ENCODE measurements around the gene MROH7.

MROH7 gene

DNA sequence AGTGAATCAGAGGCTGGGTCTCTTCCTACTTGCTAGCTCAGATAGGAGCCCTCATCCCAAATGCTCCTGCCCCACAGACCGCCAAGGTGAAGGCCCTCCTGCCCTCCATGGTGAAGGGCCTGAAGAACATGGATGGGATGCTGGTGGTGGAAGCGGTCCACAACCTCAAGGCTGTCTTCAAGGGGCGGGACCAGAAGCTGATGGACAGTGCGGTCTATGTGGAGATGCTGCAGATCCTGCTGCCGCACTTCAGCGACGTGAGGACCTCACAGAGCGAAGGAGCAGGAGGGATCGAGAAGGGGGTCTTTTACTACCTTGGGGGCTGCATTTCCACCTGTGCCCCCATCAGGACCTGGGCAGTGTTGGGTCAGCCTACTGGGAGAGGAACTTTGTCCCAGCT, 59.5 kb downstream of the MROH7 start:
- DNase-seq = no peak

DNA sequence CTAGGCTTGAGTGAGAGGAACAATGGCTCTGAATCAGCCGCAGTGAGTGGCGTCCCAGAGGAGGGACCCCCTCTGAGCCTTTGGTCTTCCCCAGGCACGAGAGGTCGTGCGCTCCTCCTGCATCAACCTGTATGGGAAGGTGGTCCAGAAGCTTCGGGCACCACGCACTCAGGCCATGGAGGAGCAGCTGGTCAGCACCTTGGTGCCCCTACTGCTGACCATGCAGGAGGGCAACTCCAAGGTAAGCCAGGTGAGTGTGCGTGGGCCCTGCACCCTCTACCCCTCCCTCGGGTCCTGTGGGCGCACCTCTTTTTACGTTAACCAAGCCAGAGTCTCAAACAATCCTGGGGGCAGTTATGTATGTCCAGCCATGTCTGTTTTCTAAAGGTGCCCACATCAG, 60.4 kb downstream of the MROH7 start:
- DNase-seq = no peak

DNA sequence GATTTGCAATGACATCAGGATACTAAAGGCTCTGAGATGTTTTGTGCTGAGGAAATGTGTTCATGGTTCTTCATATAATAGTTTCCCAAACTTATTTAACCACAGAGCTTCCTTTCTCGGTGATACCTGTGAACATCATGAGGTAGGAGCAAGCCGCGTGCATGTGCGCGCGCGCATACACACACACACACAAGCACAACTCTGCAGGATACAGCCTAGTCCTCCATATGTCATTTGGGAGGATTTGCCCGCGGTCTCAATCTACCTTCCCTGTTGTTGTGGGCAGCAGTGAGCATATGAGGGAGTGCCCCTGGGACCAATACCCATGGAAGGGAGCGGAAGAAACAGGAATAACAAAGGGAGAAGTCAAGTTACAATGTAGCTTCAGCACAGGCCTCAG, 61.9 kb downstream of the MROH7 start:
- no peak for DNase-seq

DNA sequence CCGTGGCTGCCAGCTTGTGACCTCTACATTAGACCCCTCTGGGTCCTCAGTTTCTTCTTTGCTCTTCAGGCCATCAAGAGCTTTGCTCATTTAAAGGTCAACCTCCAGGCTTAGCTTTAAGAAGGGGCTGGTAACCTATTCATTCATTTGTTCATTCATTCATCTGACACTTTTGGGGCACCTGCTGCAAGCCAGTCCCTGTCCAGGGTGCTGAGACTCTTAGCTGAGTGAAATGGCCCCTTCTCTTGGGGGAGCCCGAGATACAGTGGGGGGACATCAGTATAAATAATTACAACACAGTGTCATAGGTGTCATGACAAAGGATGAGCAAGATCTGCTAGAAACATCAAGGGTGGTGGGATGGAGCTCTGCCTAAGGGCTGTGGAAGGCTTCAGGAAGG, 63.6 kb downstream of the MROH7 start:
- DNase-seq = no peak

DNA sequence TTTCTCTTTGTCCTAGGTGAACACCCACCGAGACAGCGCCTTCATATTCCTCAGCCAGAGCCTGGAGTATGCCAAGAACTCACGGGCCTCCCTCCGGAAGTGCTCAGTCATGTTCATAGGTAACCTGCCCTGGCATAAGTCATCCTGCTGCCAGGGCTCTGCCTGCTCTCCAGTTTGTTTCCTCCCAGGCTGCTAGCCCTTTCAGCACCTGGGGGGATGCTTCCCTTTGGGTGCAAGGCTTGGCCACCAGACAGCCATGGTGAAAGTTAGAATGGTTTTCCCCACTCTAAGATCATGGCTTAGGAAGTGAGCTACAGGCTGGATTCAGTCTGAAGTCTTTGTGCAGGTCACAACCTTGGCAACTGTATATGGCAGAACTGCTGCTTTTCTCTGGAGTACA, 64.8 kb downstream of the MROH7 start:
- no peak for DNase-seq

DNA sequence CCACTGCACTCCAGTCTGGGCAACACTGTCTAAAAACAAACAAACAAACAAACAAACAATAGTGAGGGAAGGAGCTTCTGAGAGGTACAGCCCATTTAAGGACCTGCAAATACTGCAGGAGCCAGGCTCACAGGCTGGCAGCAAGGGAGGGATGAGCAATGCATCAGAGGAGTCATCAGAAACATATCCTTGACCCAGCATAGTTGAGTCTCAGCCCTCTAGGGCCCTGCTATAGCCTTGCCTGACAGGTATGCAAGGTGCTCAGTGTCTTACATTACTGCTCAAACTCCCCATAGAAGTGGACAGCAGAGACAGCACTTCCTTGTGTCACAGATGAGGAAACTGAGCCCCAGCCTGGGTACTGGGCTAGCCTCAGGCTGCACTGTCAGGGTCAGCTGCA, 66.8 kb downstream of the MROH7 start:
- no peak for DNase-seq

DNA sequence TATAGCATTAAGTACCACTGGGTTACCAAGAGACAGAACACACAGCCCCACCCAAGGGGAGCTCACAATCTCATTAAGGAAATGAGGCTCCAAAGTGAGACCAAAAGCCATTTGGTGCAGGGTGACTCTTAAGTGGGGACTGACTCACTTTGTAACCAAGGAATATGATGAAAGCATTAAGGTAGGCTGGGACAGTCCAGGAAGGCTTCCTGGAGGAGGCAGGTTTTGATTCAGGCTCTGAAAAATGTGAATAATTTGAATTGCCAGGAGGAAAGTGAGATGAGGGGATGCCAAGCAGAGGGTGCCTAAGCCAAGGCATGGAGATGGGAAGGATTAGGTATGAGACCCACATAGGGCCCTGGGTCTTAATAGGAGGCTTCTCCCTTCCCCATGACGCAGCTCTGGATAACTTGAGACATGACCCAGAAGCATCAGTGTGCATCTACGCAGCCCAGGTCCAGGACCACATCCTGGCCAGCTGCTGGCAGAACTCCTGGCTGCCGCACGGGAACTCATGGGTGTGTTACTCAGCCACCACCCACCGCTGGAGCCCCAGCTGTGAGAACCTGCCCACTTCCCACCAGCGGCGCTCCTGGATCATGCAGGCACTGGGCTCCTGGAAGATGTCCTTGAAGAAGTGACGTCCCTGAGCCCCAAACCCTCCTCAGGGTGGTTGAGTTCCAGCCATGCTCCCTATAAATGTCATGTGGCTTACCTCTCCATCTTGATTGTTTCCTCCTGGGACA, 68.1 kb downstream of the MROH7 start:
- DNase-seq = no peak

DNA sequence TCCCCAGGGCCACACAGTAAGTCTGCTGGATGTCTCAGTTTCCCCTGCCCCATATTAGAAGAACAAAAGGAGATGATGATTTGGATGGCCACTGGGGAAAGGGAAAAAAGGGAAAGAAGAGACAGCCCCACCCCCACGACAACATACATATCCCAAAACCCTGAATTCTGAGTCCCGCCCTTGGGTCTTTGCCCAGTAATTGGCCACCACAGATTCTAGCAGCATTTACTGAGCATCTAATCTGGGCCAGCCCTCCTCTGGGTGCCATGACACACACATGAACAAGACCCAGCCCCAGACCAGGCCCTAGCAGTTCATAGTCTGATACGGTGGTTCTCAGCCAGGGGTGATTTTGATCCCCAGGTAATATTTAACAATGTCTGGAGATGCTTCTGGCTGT, 68.8 kb downstream of the MROH7 start:
- DNase-seq = no peak

DNA sequence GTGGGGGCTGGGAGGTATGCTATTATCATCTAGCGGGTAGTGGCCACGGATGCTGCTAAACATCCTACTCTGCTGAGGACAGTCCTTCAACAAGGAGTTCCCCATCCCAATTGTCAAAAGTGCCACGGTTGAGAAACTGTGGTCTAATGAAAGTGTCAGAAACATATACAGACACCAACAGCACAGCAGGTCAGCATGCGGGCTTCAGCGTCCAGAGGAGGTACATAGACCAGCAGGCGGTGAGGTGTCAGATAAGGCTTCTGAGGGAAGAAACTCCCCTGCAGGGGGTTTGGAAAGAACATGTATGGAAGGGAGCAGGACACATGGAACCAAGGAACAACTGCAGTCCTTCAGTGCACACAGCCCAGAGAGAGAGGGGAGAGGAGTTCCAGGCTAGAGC, 69.3 kb downstream of the MROH7 start:
- no peak for DNase-seq

DNA sequence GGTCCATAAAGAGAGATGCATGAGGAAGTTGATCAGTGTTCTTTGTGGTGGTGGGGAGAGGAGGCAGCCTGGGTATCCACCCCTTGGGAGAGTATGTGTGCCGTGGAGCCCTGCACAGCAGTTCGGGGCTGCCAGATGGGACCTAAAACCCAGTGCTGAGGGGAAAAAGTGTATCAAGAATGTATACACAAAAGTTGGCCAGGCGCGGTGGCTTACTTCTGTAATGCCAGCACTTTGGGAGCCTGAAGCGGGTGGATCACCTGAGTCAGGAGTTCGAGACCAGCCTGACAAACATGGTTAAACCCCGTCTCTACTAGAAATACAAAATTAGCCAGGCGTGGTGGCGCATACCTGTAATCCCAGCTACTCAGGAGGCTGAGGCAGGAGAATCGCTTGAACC, 70.0 kb downstream of the MROH7 start:
- no peak for DNase-seq

DNA sequence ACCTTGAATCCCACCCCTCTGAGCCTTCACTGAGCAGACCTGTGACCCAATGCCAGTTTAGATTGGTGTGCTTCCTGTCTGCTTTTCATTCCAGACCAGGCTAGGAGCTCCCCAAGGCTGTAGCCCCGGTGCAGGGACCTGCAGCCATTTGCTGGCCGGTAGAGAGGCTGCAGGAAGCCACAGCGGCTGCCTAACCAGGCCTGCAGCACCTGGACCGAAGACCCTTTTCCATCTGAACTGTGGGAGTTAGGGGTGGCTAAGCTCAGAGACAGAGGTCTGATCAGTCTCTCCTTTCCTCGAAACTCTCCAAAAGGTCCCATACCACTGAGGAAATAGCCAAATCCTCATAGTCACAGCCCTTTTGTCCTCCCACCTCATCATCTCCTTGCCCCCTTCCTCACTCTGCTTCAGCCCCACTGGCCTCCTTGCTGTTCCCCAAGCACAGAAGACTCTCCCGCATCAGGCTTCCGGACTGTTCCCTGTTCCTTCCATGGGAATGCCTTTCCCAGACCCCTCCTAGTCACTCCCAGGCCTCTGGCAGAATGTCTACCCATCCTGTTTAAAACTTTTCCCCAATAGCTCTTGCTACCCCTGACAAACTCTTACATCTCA, 73.4 kb downstream of the MROH7 start:
- no peak for DNase-seq

DNA sequence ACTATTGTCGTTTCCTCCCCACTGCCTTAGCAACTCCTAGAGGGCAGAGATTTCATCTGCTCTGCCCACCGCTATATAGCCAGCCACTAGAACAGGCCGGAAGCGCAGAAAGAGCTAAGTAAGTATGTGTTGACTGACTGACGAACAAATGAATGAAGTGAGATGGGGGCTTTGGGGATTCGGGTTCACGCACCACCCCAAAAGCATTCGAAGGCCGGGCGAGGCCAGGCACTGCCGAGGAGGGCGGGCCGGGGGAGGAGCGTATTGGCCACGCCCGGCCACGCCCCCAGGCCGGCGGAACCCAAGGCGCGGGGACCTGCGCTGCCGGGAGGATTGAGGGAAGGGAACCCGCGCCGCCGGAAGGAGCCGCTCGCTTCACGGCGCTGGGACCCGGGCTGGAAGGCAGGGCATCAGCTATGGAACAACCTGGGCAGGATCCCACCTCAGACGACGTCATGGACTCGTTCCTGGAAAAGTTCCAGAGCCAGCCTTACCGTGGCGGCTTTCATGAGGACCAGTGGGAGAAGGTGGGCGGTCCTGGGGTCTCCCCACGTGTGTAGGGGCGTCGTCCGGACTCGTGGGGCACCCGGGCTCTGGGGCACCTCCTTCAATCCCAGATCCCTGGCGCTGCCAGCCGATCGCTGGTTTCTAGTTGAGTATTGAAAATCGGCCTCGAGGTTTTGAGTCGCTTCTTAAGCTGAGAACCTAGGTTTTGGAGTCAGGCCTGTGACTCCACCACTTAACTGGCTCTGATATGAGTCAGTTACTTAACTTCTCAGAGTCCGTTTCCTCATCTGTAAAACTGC, 74.1 kb downstream of the MROH7 start, which contains the start of gene TTC4:
TTC4 (plus strand) TSS at position 369 of the 806 bp plus-strand sequence; CDS start at position 417, 48 bp downstream.
- DNase-seq = peak; percentile 95

DNA sequence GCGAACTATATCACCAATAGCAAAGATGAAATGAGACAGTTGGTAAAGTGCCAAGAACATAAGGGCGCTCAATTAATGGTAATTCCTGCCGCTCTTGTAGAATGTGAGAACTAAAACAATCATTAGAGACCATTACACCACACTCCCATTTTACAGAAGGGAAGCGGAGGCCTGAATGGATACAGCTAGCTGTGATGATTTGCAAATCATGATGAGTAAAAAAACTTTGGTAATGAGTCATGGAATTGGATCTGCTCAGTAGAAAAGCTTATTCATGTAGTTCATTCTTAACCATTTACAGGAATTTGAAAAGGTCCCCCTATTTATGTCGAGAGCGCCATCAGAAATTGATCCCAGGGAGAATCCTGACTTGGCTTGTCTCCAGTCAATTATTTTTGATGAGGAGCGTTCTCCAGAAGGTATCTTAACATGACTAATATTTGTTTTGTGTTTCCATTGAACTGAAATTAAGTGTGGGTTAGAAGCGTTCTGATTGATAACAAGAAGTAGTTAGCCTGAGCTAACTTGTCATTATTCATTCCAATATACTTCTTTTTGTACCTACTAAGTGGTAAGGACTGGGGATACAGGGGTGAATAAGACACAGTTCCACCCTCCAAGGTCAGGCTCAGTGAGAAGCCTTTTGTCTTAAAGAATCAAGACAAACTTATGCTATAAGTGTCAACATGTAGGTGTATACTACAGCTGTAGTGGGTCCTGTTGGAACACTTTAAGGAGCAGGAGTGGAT, 74.9 kb downstream of the MROH7 start:
- no peak for DNase-seq

DNA sequence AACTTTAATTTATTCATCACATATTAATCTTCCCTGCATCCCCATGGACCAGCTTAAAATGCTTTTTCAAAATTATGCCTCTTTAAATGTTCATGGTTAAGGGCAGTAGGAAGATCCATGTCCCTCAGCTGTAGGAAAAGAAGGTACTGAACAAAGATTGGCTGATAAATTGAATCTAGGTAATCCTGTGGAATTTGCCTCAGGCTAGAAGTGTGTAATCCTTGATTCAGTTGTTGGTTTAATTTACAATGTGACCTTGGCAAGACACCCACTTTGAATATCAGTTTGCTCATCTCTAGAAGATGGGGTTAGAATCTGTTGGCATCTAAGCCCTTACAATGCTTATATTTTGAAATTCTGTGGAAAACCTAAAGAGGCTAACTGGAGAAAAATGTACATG, 80.1 kb downstream of the MROH7 start:
- no peak for DNase-seq

DNA sequence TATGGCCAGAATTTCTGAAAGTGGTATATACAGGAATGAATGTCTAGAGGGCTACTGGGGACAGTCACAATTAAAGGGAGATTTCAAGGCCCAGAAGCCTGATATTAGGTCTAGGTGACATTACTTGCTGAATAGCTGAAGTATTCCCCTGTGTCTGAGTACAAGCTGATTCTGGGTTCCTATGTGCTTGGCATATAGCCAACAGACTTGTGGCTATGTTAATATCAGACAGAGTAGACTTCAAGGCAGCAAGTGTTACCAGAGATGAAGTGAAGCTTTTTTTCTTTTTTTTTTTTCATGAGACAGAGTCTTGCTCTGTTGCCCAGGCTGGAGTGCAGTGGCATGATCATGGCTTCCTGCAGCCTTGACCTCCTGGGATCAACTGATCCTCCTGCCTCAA, 82.4 kb downstream of the MROH7 start:
- DNase-seq = no peak

DNA sequence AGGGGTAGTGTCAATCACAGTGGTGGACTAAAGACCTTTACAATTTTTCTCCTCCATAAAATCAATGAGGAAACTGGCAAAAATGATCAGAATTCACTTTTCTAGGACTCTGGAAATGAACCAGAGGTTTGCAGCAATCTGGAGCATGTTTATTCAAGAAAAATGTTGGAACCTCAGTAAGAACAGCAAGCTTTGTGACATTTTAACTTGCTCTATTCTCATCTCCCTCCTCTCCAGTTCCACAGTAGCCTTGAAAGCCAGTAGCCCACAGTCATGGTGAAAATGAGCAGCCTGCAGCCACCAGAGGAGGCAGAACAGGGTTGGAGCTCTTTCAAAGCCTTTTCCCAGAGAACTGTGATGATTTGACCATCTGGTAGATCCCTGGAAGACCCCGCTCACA, 83.2 kb downstream of the MROH7 start:
- DNase-seq = no peak

DNA sequence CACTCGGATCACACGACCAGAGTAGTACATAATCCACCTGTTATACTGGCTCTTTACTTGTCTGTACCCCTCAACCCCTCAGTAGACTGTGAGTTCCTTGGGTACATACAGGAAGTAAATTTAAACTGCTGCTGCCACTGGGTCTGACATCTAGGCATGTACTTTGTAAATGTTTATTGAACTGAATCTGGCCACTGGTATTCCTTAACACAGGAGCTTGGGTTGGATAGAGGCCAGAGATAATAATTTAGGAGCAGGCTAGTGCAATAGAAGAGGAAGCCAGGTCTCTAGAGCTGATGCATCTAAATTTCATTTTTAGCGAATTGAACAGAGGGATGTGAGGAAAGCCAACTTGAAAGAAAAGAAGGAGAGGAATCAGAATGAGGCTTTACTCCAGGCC, 86.4 kb downstream of the MROH7 start:
- no peak for DNase-seq

DNA sequence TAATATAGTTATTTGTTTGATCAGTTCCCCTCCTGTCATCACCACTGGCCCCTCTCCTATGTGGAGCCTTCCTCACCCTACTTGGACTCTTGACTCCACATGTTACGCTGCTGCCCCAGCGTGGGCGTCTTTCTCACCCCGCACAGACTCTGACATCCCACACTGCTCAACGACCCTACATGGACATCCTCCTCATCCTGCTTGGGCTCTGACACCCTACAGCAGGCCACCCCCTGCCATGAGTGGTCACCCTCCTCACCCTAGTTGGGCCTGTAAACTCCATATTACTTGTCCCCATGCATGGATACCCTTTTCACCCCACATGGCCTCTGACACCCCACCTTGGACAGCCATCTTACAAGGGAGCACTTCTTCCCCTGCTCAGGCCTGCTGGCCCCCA, 95.1 kb downstream of the MROH7 start:
- DNase-seq = no peak

DNA sequence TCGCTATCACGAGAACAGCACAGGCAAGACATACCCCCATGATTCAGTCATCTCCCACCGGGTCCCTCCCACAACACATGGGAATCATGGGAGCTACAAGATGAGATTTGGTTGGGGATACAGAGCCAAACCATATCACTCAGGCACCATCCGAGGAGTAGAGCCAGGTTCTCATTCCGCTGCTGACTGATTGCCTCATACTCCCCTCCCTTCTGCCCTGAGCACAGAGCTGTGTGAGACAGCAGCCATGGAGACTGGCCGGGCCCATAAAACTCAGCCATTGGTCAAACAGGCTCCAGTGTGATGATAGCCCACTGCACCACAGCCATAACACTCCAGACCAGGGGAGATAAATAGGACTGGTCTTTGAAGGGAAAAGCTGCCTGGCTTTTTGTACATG, 96.7 kb downstream of the MROH7 start:
- DNase-seq = no peak

DNA sequence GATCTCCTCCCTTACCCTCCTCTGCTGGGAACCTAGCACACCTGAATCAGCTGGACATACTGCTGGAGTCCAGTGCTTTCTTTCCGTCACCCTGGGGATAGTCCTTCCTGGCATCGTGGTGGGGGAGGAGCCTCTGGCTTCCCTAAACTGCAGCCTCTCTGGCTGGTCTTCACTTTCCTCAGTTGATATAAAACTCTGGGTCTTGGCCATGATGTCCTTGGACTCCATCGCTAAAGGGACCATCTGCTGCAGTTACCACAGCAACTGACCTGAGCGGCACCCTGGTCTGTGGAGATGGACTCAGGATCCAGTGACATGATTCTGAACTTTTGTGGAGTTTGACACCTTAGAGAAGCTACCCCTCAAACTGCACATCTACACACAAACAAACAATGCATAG, 99.9 kb downstream of the MROH7 start:
- DNase-seq = no peak

DNA sequence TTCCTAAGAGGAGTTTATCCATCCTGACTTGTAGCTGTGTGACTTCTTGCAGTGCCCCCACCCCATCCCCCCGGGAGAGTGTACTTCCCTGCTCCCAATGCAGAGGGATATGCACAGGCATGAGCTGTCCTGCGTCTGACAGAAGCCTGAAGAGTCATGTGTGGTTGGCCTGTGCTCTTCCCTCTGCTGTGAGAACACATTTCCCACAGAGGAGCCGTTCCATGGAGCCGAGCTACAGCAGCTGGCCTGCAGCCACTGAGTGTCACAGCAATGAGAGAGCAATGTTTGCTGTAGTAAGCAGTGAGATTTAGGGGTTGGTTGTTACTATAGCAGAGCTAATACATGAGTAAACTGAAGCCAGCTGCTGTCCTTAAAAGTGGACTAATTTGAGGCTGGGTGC, 100.7 kb downstream of the MROH7 start:
- DNase-seq = no peak

DNA sequence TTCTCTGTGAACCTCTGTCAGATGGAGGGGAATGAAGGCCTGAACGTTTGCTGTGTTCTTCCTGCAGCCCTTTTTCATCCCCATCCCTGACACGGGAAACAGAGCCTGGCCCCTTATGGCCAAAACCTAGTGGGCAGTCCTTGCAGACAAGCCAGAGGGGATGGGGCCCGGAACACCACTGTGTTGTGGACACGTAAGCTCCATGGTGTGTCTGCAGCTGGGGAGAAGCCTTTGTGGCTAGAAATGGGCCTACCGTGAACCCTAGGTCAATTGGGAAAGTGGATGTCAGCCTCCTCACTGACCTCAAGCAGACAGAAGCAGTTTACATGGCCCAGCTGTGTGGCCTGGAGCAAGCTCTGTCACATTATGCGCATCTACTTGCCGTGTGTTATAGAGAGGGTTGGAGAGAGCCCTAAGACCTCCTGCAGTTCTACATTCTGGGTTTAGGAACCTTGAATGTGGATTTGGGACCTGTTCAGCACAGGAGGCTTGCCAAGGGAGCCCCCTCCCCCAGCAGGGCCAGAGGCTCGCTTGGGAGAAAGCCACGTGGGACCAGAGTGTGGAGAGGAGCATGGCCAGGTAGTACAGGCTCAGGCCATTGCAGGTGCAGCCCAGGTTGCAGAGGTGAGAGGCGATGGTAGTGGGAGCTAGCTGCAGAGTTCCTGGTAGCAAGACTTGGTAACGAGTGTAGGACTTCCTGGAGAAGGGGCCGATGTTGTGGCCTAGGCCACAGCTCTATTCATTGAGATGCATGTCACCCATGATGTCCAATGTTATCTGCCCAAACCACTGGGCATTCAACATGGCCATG, 102.0 kb downstream of the MROH7 start:
- DNase-seq = no peak
